DMS79 treated with DMSO at 0.1 percent for 48 hours (cell line): Measurements from ENCODE around the gene CD300LG.

Experiments used
- DNase-seq: peaks from one replicate; lab custom pipeline; 2025; lab: John Stamatoyannopoulos, UW

The CD300LG gene

DNA sequence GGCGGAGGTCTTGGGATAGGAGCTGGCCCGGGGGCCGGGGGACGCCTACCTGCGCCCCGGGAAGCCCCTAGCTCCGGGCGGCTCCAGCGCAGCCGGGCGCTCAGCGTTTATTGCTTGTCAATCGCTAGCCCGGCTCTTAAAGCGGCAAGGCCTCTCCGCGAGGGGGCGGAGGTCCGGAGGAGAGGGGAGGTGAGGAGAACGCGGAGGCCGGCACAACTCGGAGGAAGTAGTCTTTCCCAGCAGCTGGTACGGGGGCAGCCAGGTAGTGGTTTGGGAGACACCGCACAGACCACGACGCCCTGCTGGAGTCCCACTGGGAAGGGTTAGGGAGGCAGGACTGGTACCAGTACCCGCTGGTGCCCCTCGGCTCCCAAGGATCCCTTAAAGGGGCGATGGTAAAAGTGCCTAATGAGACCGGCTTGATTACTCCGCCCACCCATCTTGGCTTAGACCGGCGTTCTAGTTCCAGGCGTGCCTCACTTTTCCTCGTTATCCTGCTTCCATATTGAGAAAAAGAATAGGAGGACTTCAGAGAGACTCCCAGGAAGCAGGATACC lies 60.5 kb downstream of the CD300LG start, which contains the start of gene MPP2:
Gene MPP2, minus strand, starts transcription at position 112 of the 557 bp plus-strand sequence. CDS start 3,076 bp downstream, outside the sequence.
- DNase-seq: peak; percentile 76

DNA sequence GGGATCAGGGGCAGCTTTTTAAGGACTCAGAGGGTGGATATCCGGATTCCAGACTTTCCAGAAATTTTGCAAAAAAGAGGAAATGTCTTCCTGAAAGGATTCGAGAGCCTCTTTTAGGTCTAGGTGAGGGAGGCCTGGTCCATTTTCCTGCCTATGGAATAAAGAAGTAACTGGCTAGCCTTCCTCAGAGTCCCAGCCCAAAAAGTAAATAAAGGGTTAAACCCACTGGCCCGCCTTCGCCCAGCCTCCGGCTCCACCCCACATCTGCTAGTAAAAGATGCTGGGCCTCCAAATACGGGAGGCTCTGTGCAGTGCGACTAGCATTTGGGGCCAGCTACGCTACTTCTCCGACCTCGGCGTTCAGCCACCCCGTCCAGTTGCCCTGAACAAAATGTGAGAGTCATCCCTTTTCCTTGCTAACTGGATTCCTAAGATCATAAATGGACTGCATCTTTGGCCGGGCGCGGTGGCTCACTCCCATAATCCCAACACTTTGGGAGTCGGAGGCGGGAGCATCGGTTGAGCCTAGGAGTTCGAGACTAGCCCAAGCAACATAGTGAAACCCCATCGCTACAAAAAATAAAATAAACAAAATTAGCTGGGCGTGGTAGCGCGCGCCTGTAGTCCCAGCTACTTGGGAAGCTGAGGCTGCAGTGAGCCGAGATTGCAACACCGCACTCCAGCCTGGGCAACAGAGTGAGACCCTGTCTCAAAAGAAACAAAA lies 61.2 kb downstream of the CD300LG start:
- peak; percentile 67 for DNase-seq

DNA sequence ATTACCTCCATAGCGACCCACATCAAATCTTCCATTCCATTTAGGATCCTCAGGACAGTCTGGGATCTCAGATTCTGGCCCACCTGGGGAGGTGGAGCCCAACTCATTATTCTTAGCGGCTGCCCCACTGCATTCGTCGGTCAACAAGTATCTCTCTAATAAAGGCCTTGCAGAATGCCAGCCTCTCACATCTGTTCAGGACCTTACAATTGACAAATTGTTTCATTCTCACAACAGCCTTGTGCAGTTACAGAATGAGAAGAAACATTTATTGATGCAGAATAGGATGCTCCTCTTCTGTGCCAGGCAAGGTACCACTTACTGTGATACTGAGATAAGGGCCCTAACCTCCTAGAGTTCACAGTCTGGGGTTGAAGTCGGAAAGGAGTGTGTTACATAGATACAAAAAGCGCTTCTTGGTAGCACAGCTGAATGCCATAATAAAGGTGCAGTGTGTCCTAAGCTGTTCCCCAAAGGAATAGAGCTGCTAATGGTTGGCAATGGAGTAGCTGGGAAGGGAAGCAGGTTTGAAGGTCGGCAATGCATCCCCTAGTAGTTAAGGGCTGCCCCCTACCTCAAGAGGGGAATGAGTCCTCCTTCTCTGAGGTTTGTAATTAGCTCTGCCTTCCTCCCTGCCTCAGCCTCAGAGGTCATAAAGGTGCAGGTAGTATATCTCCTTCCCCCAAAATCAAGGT lies 62.7 kb downstream of the CD300LG start:
- no peak for DNase-seq

DNA sequence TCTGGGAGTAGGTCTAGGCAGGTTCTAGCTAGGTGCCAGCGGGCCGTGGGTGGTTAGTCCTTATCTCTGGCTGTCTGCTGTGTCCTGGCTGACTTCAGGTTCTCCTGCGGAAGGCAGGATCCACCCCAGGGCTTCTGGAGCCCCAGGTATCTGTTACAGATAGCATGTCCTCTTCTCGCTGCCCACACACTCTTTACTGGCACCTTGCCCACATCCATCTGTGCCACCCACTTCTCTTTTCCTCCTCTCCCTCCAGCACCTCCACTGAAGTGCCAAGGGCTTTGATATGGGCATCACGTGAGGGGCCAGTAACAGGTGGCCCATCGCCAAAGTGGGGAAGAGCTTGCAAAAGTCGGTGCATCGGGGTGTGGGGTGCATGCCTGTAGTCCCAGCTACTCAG lies 64.9 kb downstream of the CD300LG start:
- peak; percentile 9 for DNase-seq

DNA sequence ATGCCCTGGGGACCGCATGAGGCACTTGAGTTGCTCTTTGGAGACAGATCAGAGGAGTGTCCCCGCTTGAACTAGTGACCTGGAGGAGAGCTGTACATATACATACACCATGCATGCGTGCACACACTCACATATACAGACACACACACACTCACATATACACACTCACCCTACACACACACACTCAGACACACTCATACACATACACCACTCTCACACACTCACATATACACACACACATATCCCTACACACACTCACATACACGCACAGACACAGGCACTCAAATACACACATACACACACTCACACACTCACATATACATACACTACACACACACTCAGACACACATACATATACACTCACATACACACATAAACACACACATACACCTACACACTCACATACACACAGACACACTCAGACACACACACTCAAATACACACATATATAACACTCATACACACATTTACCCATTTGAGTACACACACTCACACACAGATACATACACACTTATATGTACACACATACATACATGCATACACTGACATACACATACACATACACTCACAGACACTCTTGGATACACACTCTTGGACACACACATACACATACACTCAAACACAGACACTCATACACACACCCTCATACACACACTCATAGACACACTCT lies 65.8 kb downstream of the CD300LG start:
- peak; percentile 5 for DNase-seq
